H1 (cell line): ENCODE results near the gene ACP2. TPM values are rescaled to one million over a fixed set of nuclear protein-coding genes. Genes with fewer than 3 reads are reported as not detected.

ENCODE experiments used
- CTCF ChIA-PET: fragments of 300-600 bp; sonication (Branson Sonifier 250); formaldehyde crosslinking; loops from one replicate; lab custom pipeline; 2021; ENCODE audit not compliant: partially characterized antibody; lab: Charles Lee
- POLR2A ChIA-PET: fragments of 300-600 bp; sonication (Branson Sonifier 250); formaldehyde crosslinking; loops from one replicate; lab custom pipeline; 2021; ENCODE audit warnings: inconsistent platforms; ENCODE audit not compliant: partially characterized antibody; lab: Charles Lee
- DNase-seq, 2 experiments: peaks; one replicate each; pipeline versions ENCODE4 v3.0.0 to v3.0.0-alpha.2; 2010 to 2022; ENCODE audit warnings: low spot score in 2 of 2, low read depth in 1 of 2, mixed read lengths in 1 of 2
- FAIRE-seq: peaks from 2 replicates; lab custom pipeline; 2011; peaks lifted over from hg19 to GRCh38; lab: Jason Lieb, UNC
- H2AFZ ChIP-seq: 2 replicates; pipeline ENCODE4 v1.8.1; 2012; ENCODE audit warnings: low read length, inconsistent platforms
- H2AK5ac ChIP-seq: 2 replicates; pipeline ENCODE4 v1.6.1; 2013; ENCODE audit warnings: low read depth, low read length
- H2BK120ac ChIP-seq: replicated peaks from 2 replicates; pipeline ENCODE3; 2013; ENCODE audit warnings: low read depth, low read length, inconsistent platforms
- H2BK12ac ChIP-seq: 2 replicates; pipeline ENCODE4 v1.6.1; 2013; ENCODE audit warnings: low read depth, low read length
- H2BK15ac ChIP-seq: 2 replicates; pipeline ENCODE4 v1.6.1; 2013; ENCODE audit warnings: low read length
- H2BK20ac ChIP-seq: 2 replicates; pipeline ENCODE4 v1.6.1; 2013; ENCODE audit warnings: low read length
- H2BK5ac ChIP-seq: 2 replicates; pipeline ENCODE4 v1.6.1; 2013; ENCODE audit warnings: low read depth, low read length
- H3K14ac ChIP-seq: 2 replicates; pipeline ENCODE4 v1.6.1; 2013; ENCODE audit warnings: inconsistent platforms; ENCODE audit not compliant: insufficient read length
- H3K18ac ChIP-seq: 2 replicates; pipeline ENCODE4 v1.6.1; 2013; ENCODE audit warnings: low read length; ENCODE audit errors: extremely low read depth
- H3K23ac ChIP-seq: 2 replicates; pipeline ENCODE4 v1.6.1; 2013; ENCODE audit warnings: inconsistent platforms; ENCODE audit not compliant: insufficient read length
- H3K23me2 ChIP-seq: 2 replicates; pipeline ENCODE4 v1.6.1; 2013; ENCODE audit warnings: low read depth, low read length
- H3K27ac ChIP-seq: 2 replicates; pipeline ENCODE4 v1.6.1; 2011; ENCODE audit warnings: low read depth, low read length, inconsistent platforms
- H3K27me3 ChIP-seq, 4 experiments: replicated peaks in 1 of 4; 1 replicate in 1 of 4; 2 replicates in 3 of 4; pipeline versions ENCODE4 v1.6.1 to v1.8.1; 2011 to 2013; ENCODE audit warnings: low read length in 3 of 4, mild to moderate bottlenecking in 3 of 4, inconsistent platforms in 2 of 4, mixed read lengths in 2 of 4, moderate library complexity in 1 of 4; ENCODE audit not compliant: control insufficient read depth in 3 of 4, insufficient read depth in 3 of 4; ENCODE audit errors: extremely low read depth in 1 of 4
- H3K36me3 ChIP-seq, 4 experiments: 2 replicates each; pipeline versions ENCODE4 v1.6.1 to v1.8.1; 2011 to 2013; ENCODE audit warnings: mild to moderate bottlenecking in 4 of 4, low read length in 3 of 4, moderate library complexity in 2 of 4, control low read depth in 1 of 4, inconsistent platforms in 1 of 4; ENCODE audit not compliant: insufficient read depth in 4 of 4, control insufficient read depth in 2 of 4
- H3K4ac ChIP-seq: replicated peaks from 2 replicates; pipeline ENCODE3; 2013; ENCODE audit warnings: low read length, low read depth, mixed read lengths, inconsistent platforms; ENCODE audit not compliant: insufficient read length
- H3K4me1 ChIP-seq, 4 experiments: replicated peaks in 1 of 4; 1 replicate in 1 of 4; 2 replicates in 3 of 4; pipeline versions ENCODE4 v1.6.1 to v1.8.1; 2011 to 2013; ENCODE audit warnings: low read length in 3 of 4, inconsistent platforms in 2 of 4, mixed read lengths in 1 of 4; ENCODE audit not compliant: insufficient read depth in 4 of 4, control insufficient read depth in 3 of 4
- H3K4me2 ChIP-seq, 2 experiments: 2 replicates each; pipeline versions ENCODE4 v1.6.1 to v1.8.1; 2011 to 2013; ENCODE audit warnings: low read depth in 2 of 2, low read length in 2 of 2, control low read depth in 1 of 2, inconsistent platforms in 1 of 2, mild to moderate bottlenecking in 1 of 2; ENCODE audit not compliant: insufficient read depth in 1 of 2
- H3K4me3 ChIP-seq, 4 experiments: fragments of 200-600, 300-600 bp in 1 of 4; sonication (generic), shearing (Covaris generic), sonication (Bioruptor Twin) in 1 of 4; 2 replicates each; pipeline versions ENCODE4 v1.5.1 to v1.8.1; 2011 to 2016; ENCODE audit warnings: low read length in 4 of 4, low read depth in 3 of 4, control low read depth in 2 of 4, inconsistent platforms in 2 of 4, mild to moderate bottlenecking in 2 of 4, mixed read lengths in 1 of 4, moderate library complexity in 1 of 4; ENCODE audit not compliant: insufficient read depth in 2 of 4; ENCODE audit errors: extremely low read depth in 1 of 4
- H3K56ac ChIP-seq: replicated peaks from 2 replicates; pipeline ENCODE3; 2013; ENCODE audit warnings: low read depth, mild to moderate bottlenecking, mixed read lengths, low read length, inconsistent platforms; ENCODE audit not compliant: insufficient read length
- H3K79me1 ChIP-seq: 2 replicates; pipeline ENCODE4 v1.6.1; 2013; ENCODE audit warnings: low read depth, low read length, control low read depth
- H3K79me2 ChIP-seq, 2 experiments: 2 replicates each; pipeline versions ENCODE4 v1.6.1 to v1.8.1; 2012 to 2013; ENCODE audit warnings: low read length in 2 of 2, mild to moderate bottlenecking in 2 of 2, inconsistent platforms in 1 of 2; ENCODE audit not compliant: insufficient read depth in 2 of 2, control insufficient read depth in 1 of 2
- H3K9ac ChIP-seq, 4 experiments: replicated peaks in 1 of 4; 1 replicate in 1 of 4; 2 replicates in 3 of 4; pipeline versions ENCODE4 v1.6.1 to v1.8.1; 2011 to 2013; ENCODE audit warnings: low read depth in 3 of 4, low read length in 3 of 4, control low read depth in 2 of 4, mild to moderate bottlenecking in 2 of 4, moderate library complexity in 2 of 4, inconsistent platforms in 1 of 4; ENCODE audit errors: extremely low read depth in 1 of 4
- H3K9me3 ChIP-seq, 2 experiments: 2 replicates each; pipeline versions ENCODE4 v1.6.1 to v1.8.1; 2012 to 2013; ENCODE audit warnings: mild to moderate bottlenecking in 2 of 2, moderate library complexity in 2 of 2, control low read depth in 1 of 2, inconsistent platforms in 1 of 2, low read depth in 1 of 2, low read length in 1 of 2, mixed read lengths in 1 of 2; ENCODE audit not compliant: insufficient read depth in 2 of 2
- H4K20me1 ChIP-seq, 2 experiments: replicated peaks in 1 of 2; 2 replicates each; pipeline versions ENCODE3 to v1.8.1; 2011 to 2013; ENCODE audit warnings: inconsistent platforms in 2 of 2, low read length in 2 of 2, mild to moderate bottlenecking in 1 of 2; ENCODE audit not compliant: insufficient read depth in 2 of 2, control insufficient read depth in 1 of 2
- H4K5ac ChIP-seq: 2 replicates; pipeline ENCODE4 v1.6.1; 2013; ENCODE audit warnings: low read length, low read depth, mixed read lengths, inconsistent platforms; ENCODE audit not compliant: insufficient read length
- H4K8ac ChIP-seq: 2 replicates; pipeline ENCODE4 v1.8.0; 2013; ENCODE audit warnings: mild to moderate bottlenecking, moderate library complexity, low read length, inconsistent platforms; ENCODE audit not compliant: insufficient read depth; ENCODE audit errors: extremely low read depth
- H4K91ac ChIP-seq: replicated peaks from 2 replicates; pipeline ENCODE3; 2013; ENCODE audit warnings: low read length, mixed read lengths, inconsistent platforms; ENCODE audit not compliant: insufficient read length
- CHD1 ChIP-seq: IDR thresholded peaks from 2 replicates; pipeline ENCODE4 v1.6.1; 2012; ENCODE audit warnings: low read depth, low read length, improper control_type of control experiment
- CREB1 ChIP-seq: IDR thresholded peaks from 2 replicates; pipeline ENCODE4 v1.6.1; 2012; ENCODE audit warnings: inconsistent platforms
- EP300 ChIP-seq, 2 experiments: IDR thresholded peaks; 1 replicate in 1 of 2; 2 replicates in 1 of 2; pipeline ENCODE4 v1.6.1; 2011 to 2012; ENCODE audit warnings: low read depth in 2 of 2, low read length in 2 of 2, mild to moderate bottlenecking in 2 of 2, borderline replicate concordance in 1 of 2, inconsistent platforms in 1 of 2, moderate library complexity in 1 of 2
- GTF2F1 ChIP-seq: IDR thresholded peaks from 2 replicates; pipeline ENCODE4 v1.6.1; 2012; ENCODE audit warnings: low read depth, low read length, improper control_type of control experiment, borderline replicate concordance
- JUN ChIP-seq: IDR thresholded peaks from 2 replicates; pipeline ENCODE4 v1.6.1; 2011; ENCODE audit warnings: low read depth, mild to moderate bottlenecking, improper control_type of control experiment, low read length
- KDM5A ChIP-seq: fragments of 200-600 bp; IDR thresholded peaks from 2 replicates; pipeline ENCODE4 v1.7.1; 2012; ENCODE audit warnings: mild to moderate bottlenecking, low read length, inconsistent platforms, mixed read lengths
- NRF1 ChIP-seq: IDR thresholded peaks from 2 replicates; pipeline ENCODE4 v1.6.1; 2011; ENCODE audit warnings: mild to moderate bottlenecking, low read depth, low read length, improper control_type of control experiment
- POLR2A ChIP-seq, 2 experiments: IDR thresholded peaks; 1 replicate in 1 of 2; 2 replicates in 1 of 2; pipeline ENCODE4 v1.6.1; 2011; ENCODE audit warnings: low read depth in 2 of 2, low read length in 2 of 2, mild to moderate bottlenecking in 2 of 2; ENCODE audit errors: control extremely low read depth in 1 of 2
- RBBP5 ChIP-seq: IDR thresholded peaks from 2 replicates; pipeline ENCODE4 v1.7.1; 2012; ENCODE audit warnings: low read depth, mild to moderate bottlenecking, inconsistent platforms, low read length, moderate library complexity, borderline replicate concordance
- RFX5 ChIP-seq: IDR thresholded peaks from 2 replicates; pipeline ENCODE4 v1.6.1; 2011; ENCODE audit warnings: low read depth, low read length, improper control_type of control experiment, borderline replicate concordance
- SP1 ChIP-seq: IDR thresholded peaks from 2 replicates; pipeline ENCODE4 v1.6.1; 2011; ENCODE audit warnings: low read depth, low read length
- SRF ChIP-seq: IDR thresholded peaks from 2 replicates; pipeline ENCODE4 v1.6.1; 2011; ENCODE audit warnings: mild to moderate bottlenecking, low read depth, low read length, moderate library complexity
- USF2 ChIP-seq: IDR thresholded peaks from 2 replicates; pipeline ENCODE4 v1.6.1; 2011; ENCODE audit warnings: low read length, improper control_type of control experiment
- ZNF274 ChIP-seq: IDR thresholded peaks from 2 replicates; pipeline ENCODE4 v1.7.0; 2012; ENCODE audit warnings: low read length, borderline replicate concordance; ENCODE audit errors: extremely low read depth
- WGBS, 2 experiments: shearing (Covaris generic) in 1 of 2; methylation state at CpG; one replicate each; pipeline versions ENCODE4 v1.1.6 to v1.1.7; 2013 to 2015; ENCODE audit warnings: low lambda C conversion rate in 2 of 2, mixed read lengths in 2 of 2, inconsistent platforms in 1 of 2, low coverage in 1 of 2, missing lambda C conversion rate in 1 of 2; ENCODE audit not compliant: insufficient replicate concordance in 2 of 2, insufficient coverage in 1 of 2, insufficient read length in 1 of 2; ENCODE audit errors: extremely low coverage in 1 of 2, missing lambda C conversion rate in 1 of 2; 5-methylcytosine and 5-hydroxymethylcytosine counted together
- polyA plus RNA-seq, 7 experiments: library from polyadenylated mRNA; depleted of rRNA in 3 of 7; stranded (reverse) in 5 of 7; unstranded in 2 of 7; fragments of >200 nt in 5 of 7; fragments of 200-250 nt in 2 of 7; gene quantifications; 1 replicate in 5 of 7; 2 replicates in 1 of 7; 4 replicates in 1 of 7; pipeline versions ENCODE4 v1.2.1 to v1.2.3, GENCODE V29; 2011 to 2013; ENCODE audit warnings: missing spikeins in 2 of 7, mixed read lengths in 2 of 7
- total RNA-seq: library from RNA; stranded (reverse); fragmentation: NEBNext Ultra II Directional; extraction: Animal tissue kit (Norgen Biotek cat#: 25700); gene quantifications from 2 replicates; pipeline ENCODE4 v1.2.1, GENCODE V29; 2021

The ACP2 gene
- total and polyA plus RNA-seq, 2 of the 8 experiments (the other 6 are each of a cell fraction or from before 2014, with no cell fraction given) = 17.8 to 19.8 TPM

- no peak overlapping the region for H4K8ac ChIP-seq
- peaks cover 0 to 48% of the 10 kb centered on the region in 2 experiments; a peak in 3 of 4 replicates for H3K79me2 ChIP-seq
- H3K36me3 ChIP-seq = peaks cover 0 to 28% (median 20%) of the 10 kb centered on the region in 4 experiments; a peak in 6 of 8 replicates
- DNase-seq = no peak
- WGBS, 2 experiments = 8% methylated on average over 1 of the region's 1 CpG; no CpG with 5 or more reads in 1 of the 2 experiments
- H3K27me3 ChIP-seq = no peaks in the 10 kb centered on the region
- H4K20me1 ChIP-seq = peaks cover 8 to 17% of the 10 kb centered on the region in 2 experiments
- no peak overlapping the region for H3K4ac ChIP-seq
- no peak overlapping the region for H2BK5ac ChIP-seq
- no peak overlapping the region for H3K18ac ChIP-seq
- H4K5ac ChIP-seq = no peak overlapping the region
- no peak overlapping the region for H3K23ac ChIP-seq
- H2AK5ac ChIP-seq = no peak overlapping the region
- H3K79me1 ChIP-seq = peaks cover 20% of the 10 kb centered on the region
- peaks cover 14 to 20% (median 16%) of the 10 kb centered on the region in 4 experiments for H3K4me1 ChIP-seq
- ChIA-PET POLR2A (interaction anchor here (0.7 to 4.0 kb wide), 3 partner anchors 12 to 57 kb away, joined by 3 to 26 read pairs (median 3); partner anchors contain the start of gene NR1H3), CTCF (interaction anchor here (0.6 to 7.4 kb wide), 15 partner anchors 10 to 135 kb away, joined by 3 to 72 read pairs (median 5); partner anchors contain the start of genes MYBPC3 and NR1H3)
- no peak overlapping the region for H3K56ac ChIP-seq
- H2BK120ac ChIP-seq = no peak overlapping the region
- no peak overlapping the region for H3K9ac ChIP-seq
- H3K4me2 ChIP-seq = no peak overlapping the region
- H3K23me2 ChIP-seq = peaks cover 13% of the 10 kb centered on the region
- H3K14ac ChIP-seq = no peak overlapping the region
- no peak overlapping the region for H2BK15ac ChIP-seq
- no peak overlapping the region for H2BK20ac ChIP-seq
- H3K4me3 ChIP-seq = no peak overlapping the region
- no peak overlapping the region for H2BK12ac ChIP-seq
- H3K9me3 ChIP-seq = no peaks in the 10 kb centered on the region
- H2AFZ ChIP-seq = no peak overlapping the region
- no peak overlapping the region for H3K27ac ChIP-seq
- no peak for FAIRE-seq
- no peak overlapping the region for H4K91ac ChIP-seq
- TF ChIP-seq NRF1 = no peak
- no peak for TF ChIP-seq SRF
- TF ChIP-seq USF2 = no peak
- no peak for TF ChIP-seq KDM5A
- TF ChIP-seq CREB1 = no peak
- no peak for TF ChIP-seq CHD1
- no peak for TF ChIP-seq RFX5
- no peak for TF ChIP-seq SP1
- no peak for TF ChIP-seq RBBP5
- TF ChIP-seq POLR2A (IDR thresholded peaks at IDR 0.05; ENCODE audit: control extremely low read depth in 1 of 2, low read depth in 2 of 2, low read length in 2 of 2) = no peak
- no peak for TF ChIP-seq JUN
- no peak for TF ChIP-seq EP300 (IDR thresholded peaks at IDR 0.05; ENCODE audit: borderline replicate concordance in 1 of 2, low read depth in 2 of 2, low read length in 2 of 2)
- no peak for TF ChIP-seq GTF2F1
- no peak for TF ChIP-seq ZNF274
Measured at GRCh38 chr11:47272706-47273105, 24.1 kb upstream of the ACP2 start.
